ENCODE results near the gene PSD2.

DNA sequence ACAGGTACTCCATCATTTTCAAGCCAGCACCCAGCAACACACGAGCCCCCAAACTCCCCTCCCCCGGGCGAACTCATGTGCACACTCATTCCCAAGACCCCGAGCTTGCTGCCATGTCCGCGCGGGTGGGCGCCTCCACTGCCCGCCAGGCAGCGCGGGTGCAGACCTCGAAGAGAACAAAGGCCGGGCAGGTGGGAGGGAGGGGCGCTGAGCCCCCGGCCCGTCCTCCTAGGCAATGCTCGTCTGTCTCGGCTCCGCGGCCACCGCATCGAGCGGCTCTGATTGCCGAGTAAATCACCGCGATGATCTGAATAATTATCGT is 47.1 kb upstream of the PSD2 start:
- TF ChIP-seq, protein P1, sequence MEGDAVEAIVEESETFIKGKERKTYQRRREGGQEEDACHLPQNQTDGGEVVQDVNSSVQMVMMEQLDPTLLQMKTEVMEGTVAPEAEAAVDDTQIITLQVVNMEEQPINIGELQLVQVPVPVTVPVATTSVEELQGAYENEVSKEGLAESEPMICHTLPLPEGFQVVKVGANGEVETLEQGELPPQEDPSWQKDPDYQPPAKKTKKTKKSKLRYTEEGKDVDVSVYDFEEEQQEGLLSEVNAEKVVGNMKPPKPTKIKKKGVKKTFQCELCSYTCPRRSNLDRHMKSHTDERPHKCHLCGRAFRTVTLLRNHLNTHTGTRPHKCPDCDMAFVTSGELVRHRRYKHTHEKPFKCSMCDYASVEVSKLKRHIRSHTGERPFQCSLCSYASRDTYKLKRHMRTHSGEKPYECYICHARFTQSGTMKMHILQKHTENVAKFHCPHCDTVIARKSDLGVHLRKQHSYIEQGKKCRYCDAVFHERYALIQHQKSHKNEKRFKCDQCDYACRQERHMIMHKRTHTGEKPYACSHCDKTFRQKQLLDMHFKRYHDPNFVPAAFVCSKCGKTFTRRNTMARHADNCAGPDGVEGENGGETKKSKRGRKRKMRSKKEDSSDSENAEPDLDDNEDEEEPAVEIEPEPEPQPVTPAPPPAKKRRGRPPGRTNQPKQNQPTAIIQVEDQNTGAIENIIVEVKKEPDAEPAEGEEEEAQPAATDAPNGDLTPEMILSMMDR (IDR thresholded peaks at IDR 0.05; ENCODE audit: low read depth, low read length), result no peak
- no peak for TF ChIP-seq MAX (IDR thresholded peaks at IDR 0.05; ENCODE audit: low read depth, low read length)
- TF ChIP-seq POLR2A (IDR thresholded peaks at IDR 0.05; ENCODE audit: extremely low read depth, insufficient read length), result no peak
- no peak for TF ChIP-seq MYC (IDR thresholded peaks at IDR 0.05; ENCODE audit: low read depth, low read length)

Data from NB4 (cell line).